ENCODE results near the gene NCAPG.

Gene NCAPG

GRCh38 chr4:17869327-17869726 is 58.5 kb downstream of the NCAPG start:
- TF ChIP-seq CSDC2 (CRISPR knock-in tag; IDR thresholded peaks at IDR 0.05), result no peak
- TF ChIP-seq TCF4 (CRISPR knock-in tag; IDR thresholded peaks at IDR 0.05; ENCODE audit: borderline replicate concordance), result no peak
- no peak for TF ChIP-seq ZNF70 (CRISPR knock-in tag; IDR thresholded peaks at IDR 0.05)
- TF ChIP-seq TSHZ2 (CRISPR knock-in tag; IDR thresholded peaks at IDR 0.05), result no peak
- no peak for TF ChIP-seq ZFP30 (CRISPR knock-in tag; IDR thresholded peaks at IDR 0.05)
- TF ChIP-seq CREB5 (CRISPR knock-in tag; IDR thresholded peaks at IDR 0.05; ENCODE audit: low read depth), result no peak
- TF ChIP-seq RARB (CRISPR knock-in tag; IDR thresholded peaks at IDR 0.05), result no peak
- TF ChIP-seq ZFP3 (CRISPR knock-in tag; IDR thresholded peaks at IDR 0.05), result no peak
- no peak for TF ChIP-seq OSR1 (CRISPR knock-in tag; IDR thresholded peaks at IDR 0.05)
- TF ChIP-seq ZNF565 (CRISPR knock-in tag; conservative IDR thresholded peaks at IDR 0.05; ENCODE audit: low read depth), result no peak
- no peak for TF ChIP-seq ZNF8 (CRISPR knock-in tag; IDR thresholded peaks at IDR 0.05)
- TF ChIP-seq SNAI2 (CRISPR knock-in tag; IDR thresholded peaks at IDR 0.05), result no peak
- no peak for TF ChIP-seq GLIS3 (CRISPR knock-in tag; IDR thresholded peaks at IDR 0.05)
- no peak for TF ChIP-seq ARNTL (CRISPR knock-in tag; IDR thresholded peaks at IDR 0.05; ENCODE audit: borderline replicate concordance, low read depth)
- ATAC-seq, result no peak

GRCh38 chr4:17875402-17876070 is 64.8 kb downstream of the NCAPG start:
- TF ChIP-seq GLIS3 (CRISPR knock-in tag; IDR thresholded peaks at IDR 0.05), result no peak
- TF ChIP-seq BACH2 (CRISPR knock-in tag; IDR thresholded peaks at IDR 0.05; ENCODE audit: borderline replicate concordance), result no peak
- TF ChIP-seq ESRRG (CRISPR knock-in tag; IDR thresholded peaks at IDR 0.05), result no peak
- TF ChIP-seq ZFP30 (CRISPR knock-in tag; IDR thresholded peaks at IDR 0.05), result no peak
- no peak for TF ChIP-seq PATZ1 (CRISPR knock-in tag; IDR thresholded peaks at IDR 0.05; ENCODE audit: borderline replicate concordance)
- no peak for TF ChIP-seq RARB (CRISPR knock-in tag; IDR thresholded peaks at IDR 0.05)
- no peak for TF ChIP-seq ZNF8 (CRISPR knock-in tag; IDR thresholded peaks at IDR 0.05)
- no peak for TF ChIP-seq TOX (CRISPR knock-in tag; IDR thresholded peaks at IDR 0.05; ENCODE audit: borderline replicate concordance)
- no peak for ATAC-seq

GRCh38 chr4:17876943-17877342 is 66.2 kb downstream of the NCAPG start:
- ATAC-seq, result no peak
- TF ChIP-seq TCF4 (CRISPR knock-in tag; IDR thresholded peaks at IDR 0.05; ENCODE audit: borderline replicate concordance) (no peak), BACH2 (CRISPR knock-in tag; IDR thresholded peaks at IDR 0.05; ENCODE audit: borderline replicate concordance) (no peak), CSRNP3 (CRISPR knock-in tag; IDR thresholded peaks at IDR 0.05) (no peak), TSHZ2 (CRISPR knock-in tag; IDR thresholded peaks at IDR 0.05) (no peak), CREB5 (CRISPR knock-in tag; IDR thresholded peaks at IDR 0.05; ENCODE audit: low read depth) (no peak), RARB (CRISPR knock-in tag; IDR thresholded peaks at IDR 0.05) (no peak)

Measured in SK-N-SH treated with all-trans-retinoic acid at 6 μM for 48 hours (cell line).